GM23248 (cell line): ENCODE measurements around the gene GTF2F2.

Experiments used
- EZH2 ChIP-seq: fragments of 200-600 bp; sonication (generic); IDR thresholded peaks from 2 replicates; pipeline ENCODE4 v1.6.1; 2018; ENCODE audit warnings: antibody characterized with exemption, mild to moderate bottlenecking; ENCODE audit not compliant: insufficient read depth, poor library complexity, severe bottlenecking
- EZH2phosphoT487 ChIP-seq: fragments of 200-600 bp; sonication (generic); IDR thresholded peaks from 2 replicates; pipeline ENCODE4 v1.6.1; 2018; ENCODE audit warnings: antibody characterized with exemption, moderate library complexity, mild to moderate bottlenecking, low read depth; ENCODE audit not compliant: insufficient read depth

DNA sequence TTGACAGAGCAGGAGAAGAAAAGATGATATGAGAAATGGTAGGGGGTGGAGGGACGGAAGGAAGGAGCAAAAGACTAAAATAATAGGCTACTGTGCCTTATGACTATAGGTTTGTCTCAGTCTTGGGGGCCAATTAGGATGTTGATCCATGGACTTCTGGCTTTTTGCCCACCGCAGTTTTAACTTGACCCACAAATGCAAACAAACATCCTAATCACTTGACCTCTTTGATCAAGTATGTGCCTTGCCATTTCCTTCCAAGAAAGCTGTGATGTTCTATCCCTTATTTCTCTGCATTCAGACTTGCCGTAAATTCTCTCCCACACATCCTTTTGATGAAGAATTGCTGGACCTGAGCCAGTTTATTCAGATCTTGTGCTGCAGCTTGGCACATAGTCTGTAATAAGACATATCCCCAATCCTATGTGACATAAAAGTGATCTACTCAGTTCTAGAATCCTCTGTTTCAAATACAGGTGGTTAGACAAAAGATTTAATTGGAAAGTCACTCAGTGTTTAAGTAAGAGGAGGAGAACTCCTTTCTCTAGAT is 157.9 kb downstream of the GTF2F2 start:
- TF ChIP-seq EZH2phosphoT487 (no peak), EZH2 (no peak)
